ENCODE measurements around the gene EGR1. TPM values are rescaled to one million over a fixed set of nuclear protein-coding genes. Genes with fewer than 3 reads are reported as not detected.
"Not testable (repeated sequence)": the region's sequence is repeated elsewhere in the genome, so short reads cannot be mapped to it uniquely, and the experiment has no call there.

Gene EGR1
- total RNA-seq, 1 experiment from 2014 or later, result 1.7 TPM

DNA sequence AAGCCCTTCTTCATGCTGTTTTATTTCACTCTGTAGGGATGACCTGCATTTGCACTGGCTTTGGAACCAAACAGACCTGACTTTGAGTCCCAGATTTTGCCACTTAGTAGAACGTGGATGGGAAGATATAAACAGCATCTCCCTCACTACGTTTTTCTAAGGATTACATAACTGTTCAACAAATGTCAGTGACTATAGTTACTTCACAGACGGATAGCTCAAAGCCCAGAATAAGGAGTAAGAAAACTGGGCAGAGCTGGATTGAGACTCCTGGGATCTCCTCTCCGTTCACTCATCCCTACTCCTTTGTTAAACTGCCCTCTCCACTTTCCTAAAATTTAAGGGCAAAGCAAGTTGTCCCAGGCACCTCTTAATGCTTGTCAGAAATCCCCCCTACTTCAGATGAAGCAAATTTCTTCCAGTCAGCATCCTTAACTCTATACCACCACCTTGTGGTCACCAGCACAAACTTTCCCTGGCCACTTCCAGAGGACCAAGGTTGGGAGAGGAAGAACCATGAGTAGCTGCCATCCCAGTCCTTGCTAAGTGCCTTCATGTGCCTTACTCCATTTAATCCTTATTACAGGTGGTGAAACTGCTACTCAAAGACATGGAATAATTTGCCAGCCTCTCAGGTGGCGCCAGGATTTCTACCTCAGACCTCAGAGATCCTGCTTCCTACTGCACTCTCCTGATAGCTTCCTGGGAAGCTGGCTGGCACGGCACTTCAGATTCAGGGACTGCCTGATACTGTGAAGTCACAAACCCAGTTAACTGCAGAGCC, 38.4 kb downstream of the EGR1 start:
- Histone ChIP-seq H2AFZ (ENCODE audit: low read length) (no peak overlapping the region), H3K9me3 (ENCODE audit: low read length) (no peaks in the 10 kb centered on the region), H4K20me1 (ENCODE audit: insufficient read depth, low read depth, low read length) (peaks cover 13% of the 10 kb centered on the region; the same call in 1 of the 2 replicates), H3K4me2 (ENCODE audit: low read depth, low read length, poor library complexity, severe bottlenecking) (no peak overlapping the region), H3K36me3 (ENCODE audit: insufficient read depth, low read length) (peaks cover 11% of the 10 kb centered on the region; the same call in 1 of the 2 replicates), H3K4me1 (ENCODE audit: low read length) (no peaks in the 10 kb centered on the region), H3K4me3 (ENCODE audit: low read length) (no peak overlapping the region), H3K9me2 (replicated peaks; ENCODE audit: insufficient read depth, low read length) (no peaks in the 10 kb centered on the region), H3K9ac (ENCODE audit: low read length) (no peak overlapping the region), H3K79me2 (ENCODE audit: low read length) (no peaks in the 10 kb centered on the region), H3K27me3 (ENCODE audit: low read length) (no peaks in the 10 kb centered on the region), H3K27ac (ENCODE audit: low read length) (no peak overlapping the region)
- DNase-seq, result peak; percentile 80

- H3K9me3 ChIP-seq (ENCODE audit: low read length), result no peaks in the 10 kb centered on the region
- H3K27ac ChIP-seq (ENCODE audit: low read length), result no peak overlapping the region
- H3K79me2 ChIP-seq (ENCODE audit: low read length), result no peaks in the 10 kb centered on the region
- peaks cover 18% of the 10 kb centered on the region; the same call in 1 of the 2 replicates for H3K36me3 ChIP-seq (ENCODE audit: insufficient read depth, low read length)
- peaks cover 18% of the 10 kb centered on the region; the same call in 1 of the 2 replicates for H4K20me1 ChIP-seq (ENCODE audit: insufficient read depth, low read depth, low read length)
- no peaks in the 10 kb centered on the region for H3K9me2 ChIP-seq (replicated peaks; ENCODE audit: insufficient read depth, low read length)
- no peak overlapping the region for H2AFZ ChIP-seq (ENCODE audit: low read length)
- DNase-seq, result no peak
- H3K4me3 ChIP-seq (ENCODE audit: low read length), result no peak overlapping the region
- no peaks in the 10 kb centered on the region for H3K4me1 ChIP-seq (ENCODE audit: low read length)
- H3K9ac ChIP-seq (ENCODE audit: low read length), result no peak overlapping the region
- no peaks in the 10 kb centered on the region for H3K27me3 ChIP-seq (ENCODE audit: low read length)
- H3K4me2 ChIP-seq (ENCODE audit: low read depth, low read length, poor library complexity, severe bottlenecking), result no peak overlapping the region
Measured at GRCh38 chr5:138504799-138505198, 39.5 kb downstream of the EGR1 start.

DNA sequence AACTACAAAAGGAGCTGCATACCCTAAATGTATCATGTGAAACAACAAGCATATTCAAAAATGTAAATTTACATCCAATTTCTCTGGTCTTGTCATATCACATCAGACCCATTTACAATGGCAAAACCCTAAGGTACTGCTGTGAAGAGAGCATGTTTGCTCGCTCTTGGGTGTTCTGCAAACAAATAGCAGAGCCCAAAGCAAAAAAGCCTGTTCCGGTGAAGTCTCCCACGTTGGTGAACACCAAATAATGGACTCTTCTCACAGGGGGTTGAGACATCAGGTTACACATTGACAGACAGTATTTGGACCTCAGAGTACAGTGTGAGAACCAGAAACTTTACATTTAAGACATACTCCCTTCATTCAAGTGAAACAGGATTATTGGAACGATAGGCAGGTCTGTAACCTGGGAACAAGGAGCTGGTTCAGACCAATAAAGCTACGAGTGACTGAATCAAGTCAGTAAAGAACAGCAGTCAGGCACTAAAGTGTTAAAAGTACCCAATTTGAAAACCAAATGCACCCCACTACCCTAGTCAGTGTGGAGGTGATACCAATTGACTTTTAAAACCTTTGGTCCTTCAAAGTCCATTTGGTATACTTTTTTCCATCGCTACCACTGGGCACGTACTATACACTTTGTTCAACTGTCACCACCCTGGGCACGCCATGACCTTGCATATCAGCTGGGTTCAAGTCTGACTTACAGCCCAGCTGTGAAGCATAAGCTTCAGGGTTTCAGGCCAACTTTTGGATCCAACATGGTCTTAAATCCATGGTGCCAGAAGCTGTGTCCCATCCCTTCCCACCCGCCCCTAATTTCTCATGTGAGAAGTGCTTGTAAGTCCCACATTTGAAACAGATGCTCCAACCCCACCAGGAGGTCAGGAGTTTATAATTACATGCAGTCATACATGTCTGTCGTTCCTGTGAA, 41.4 kb downstream of the EGR1 start:
- H3K4me2 ChIP-seq (ENCODE audit: low read depth, low read length, poor library complexity, severe bottlenecking), result no peak overlapping the region
- H3K4me1 ChIP-seq (ENCODE audit: low read length), result no peaks in the 10 kb centered on the region
- no peaks in the 10 kb centered on the region for H3K9me3 ChIP-seq (ENCODE audit: low read length)
- H4K20me1 ChIP-seq (ENCODE audit: insufficient read depth, low read depth, low read length), result peaks cover 19% of the 10 kb centered on the region; the same call in 1 of the 2 replicates
- no peaks in the 10 kb centered on the region for H3K27me3 ChIP-seq (ENCODE audit: low read length)
- peaks cover 5% of the 10 kb centered on the region for H3K79me2 ChIP-seq (ENCODE audit: low read length)
- H3K36me3 ChIP-seq (ENCODE audit: insufficient read depth, low read length), result peaks cover 34% of the 10 kb centered on the region
- no peak for DNase-seq
- no peak overlapping the region for H2AFZ ChIP-seq (ENCODE audit: low read length)
- H3K4me3 ChIP-seq (ENCODE audit: low read length), result no peak overlapping the region
- H3K27ac ChIP-seq (ENCODE audit: low read length), result no peak overlapping the region
- no peaks in the 10 kb centered on the region for H3K9me2 ChIP-seq (replicated peaks; ENCODE audit: insufficient read depth, low read length)
- no peak overlapping the region for H3K9ac ChIP-seq (ENCODE audit: low read length)

- not testable (repeated sequence) for DNase-seq; H2AFZ ChIP-seq (ENCODE audit: low read length); H3K27ac ChIP-seq (ENCODE audit: low read length); H3K4me3 ChIP-seq (ENCODE audit: low read length); H3K9me3 ChIP-seq (ENCODE audit: low read length); H3K9ac ChIP-seq (ENCODE audit: low read length); H3K4me1 ChIP-seq (ENCODE audit: low read length); H3K27me3 ChIP-seq (ENCODE audit: low read length); H3K4me2 ChIP-seq (ENCODE audit: low read depth, low read length, poor library complexity, severe bottlenecking); H3K9me2 ChIP-seq (replicated peaks; ENCODE audit: insufficient read depth, low read length); H3K79me2 ChIP-seq (ENCODE audit: low read length)
- peaks cover 21% of the 10 kb centered on the region; the same call in 1 of the 2 replicates for H4K20me1 ChIP-seq (ENCODE audit: insufficient read depth, low read depth, low read length)
- H3K36me3 ChIP-seq (ENCODE audit: insufficient read depth, low read length), result peaks cover 40% of the 10 kb centered on the region
Measured at GRCh38 chr5:138507485-138507884, 42.2 kb downstream of the EGR1 start.

DNA sequence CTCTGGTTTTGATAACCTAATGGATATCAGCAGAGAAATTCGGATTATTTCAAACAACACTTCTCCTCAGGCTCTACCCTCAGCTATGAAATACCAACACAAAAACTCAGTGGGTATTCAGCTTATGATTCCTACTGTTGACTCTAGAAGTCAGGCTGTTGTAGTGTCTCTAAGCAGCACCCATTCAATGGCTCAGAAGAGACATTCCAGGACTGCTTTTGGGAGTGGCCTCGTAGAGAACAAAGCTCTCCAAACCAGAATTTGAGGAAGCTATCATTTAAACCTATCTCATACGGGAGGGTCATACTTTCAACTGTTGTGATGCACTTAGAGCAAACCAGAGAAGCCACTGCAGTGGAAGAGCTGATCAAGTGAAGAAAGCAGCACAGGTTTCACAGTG, 43.7 kb downstream of the EGR1 start:
- H2AFZ ChIP-seq (ENCODE audit: low read length), result no peak overlapping the region
- H3K9ac ChIP-seq (ENCODE audit: low read length), result no peak overlapping the region
- peaks cover 21% of the 10 kb centered on the region; the same call in 1 of the 2 replicates for H4K20me1 ChIP-seq (ENCODE audit: insufficient read depth, low read depth, low read length)
- H3K36me3 ChIP-seq (ENCODE audit: insufficient read depth, low read length), result peaks cover 52% of the 10 kb centered on the region
- H3K27me3 ChIP-seq (ENCODE audit: low read length), result no peaks in the 10 kb centered on the region
- H3K79me2 ChIP-seq (ENCODE audit: low read length), result peaks cover 11% of the 10 kb centered on the region
- no peak overlapping the region for H3K4me3 ChIP-seq (ENCODE audit: low read length)
- H3K9me2 ChIP-seq (replicated peaks; ENCODE audit: insufficient read depth, low read length), result no peaks in the 10 kb centered on the region
- no peaks in the 10 kb centered on the region for H3K4me1 ChIP-seq (ENCODE audit: low read length)
- no peak for DNase-seq
- H3K9me3 ChIP-seq (ENCODE audit: low read length), result no peaks in the 10 kb centered on the region
- H3K27ac ChIP-seq (ENCODE audit: low read length), result no peak overlapping the region
- H3K4me2 ChIP-seq (ENCODE audit: low read depth, low read length, poor library complexity, severe bottlenecking), result no peak overlapping the region

- Histone ChIP-seq H3K36me3 (ENCODE audit: insufficient read depth, low read length) (peaks cover 70% of the 10 kb centered on the region), H3K27me3 (ENCODE audit: low read length) (no peaks in the 10 kb centered on the region), H3K4me1 (ENCODE audit: low read length) (no peaks in the 10 kb centered on the region), H4K20me1 (ENCODE audit: insufficient read depth, low read depth, low read length) (peaks cover 13% of the 10 kb centered on the region), H3K9ac (ENCODE audit: low read length) (no peak overlapping the region), H3K4me3 (ENCODE audit: low read length) (no peak overlapping the region), H3K27ac (ENCODE audit: low read length) (no peak overlapping the region), H3K79me2 (ENCODE audit: low read length) (peaks cover 43% of the 10 kb centered on the region), H2AFZ (ENCODE audit: low read length) (no peak overlapping the region), H3K4me2 (ENCODE audit: low read depth, low read length, poor library complexity, severe bottlenecking) (no peak overlapping the region), H3K9me2 (replicated peaks; ENCODE audit: insufficient read depth, low read length) (no peaks in the 10 kb centered on the region), H3K9me3 (ENCODE audit: low read length) (no peaks in the 10 kb centered on the region)
- no peak for DNase-seq
Measured at GRCh38 chr5:138514021-138514420, 48.7 kb downstream of the EGR1 start.

DNA sequence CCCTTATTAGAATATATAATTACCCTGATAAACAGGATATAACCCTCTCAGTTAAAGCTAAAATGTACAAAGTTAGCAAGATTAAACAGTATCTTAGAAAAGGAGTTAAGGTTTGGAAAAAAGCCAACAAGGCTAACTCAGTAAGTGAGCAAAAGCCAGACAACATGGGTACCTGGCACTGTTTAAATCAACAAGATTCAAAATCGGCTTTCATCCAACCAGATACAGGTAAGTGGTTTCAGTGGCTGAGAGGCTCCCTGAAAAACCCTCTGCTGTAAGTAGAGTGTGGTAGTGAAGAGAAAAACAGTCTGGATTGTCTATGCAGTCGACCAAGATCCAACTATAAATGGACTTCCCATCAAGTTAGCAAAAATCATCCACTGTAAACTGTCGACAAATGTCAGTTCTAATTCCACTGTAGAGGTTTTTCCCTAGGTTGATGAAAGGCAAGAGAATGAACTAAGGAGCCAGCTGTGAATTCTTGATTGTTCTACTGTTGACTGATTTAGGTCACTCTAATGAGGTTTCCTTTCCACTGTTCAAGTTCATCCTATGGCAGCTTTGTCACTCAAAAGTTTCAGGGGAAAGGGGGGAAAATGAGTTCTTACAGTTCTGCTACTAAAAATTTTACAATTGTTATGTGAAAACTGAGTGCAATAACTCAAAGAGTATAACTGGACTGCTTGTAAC, 50.4 kb downstream of the EGR1 start:
- peaks cover 16% of the 10 kb centered on the region for H4K20me1 ChIP-seq (ENCODE audit: insufficient read depth, low read depth, low read length)

More for the DNA sequence above, 50.4 kb downstream of the EGR1 start:
- H2AFZ ChIP-seq (ENCODE audit: low read length), result no peak overlapping the region
- no peak overlapping the region for H3K27ac ChIP-seq (ENCODE audit: low read length)
- peaks cover 53% of the 10 kb centered on the region for H3K79me2 ChIP-seq (ENCODE audit: low read length)
- no peak overlapping the region for H3K4me3 ChIP-seq (ENCODE audit: low read length)
- DNase-seq, result no peak
- H3K36me3 ChIP-seq (ENCODE audit: insufficient read depth, low read length), result peaks cover 61% of the 10 kb centered on the region
- no peaks in the 10 kb centered on the region for H3K27me3 ChIP-seq (ENCODE audit: low read length)
- no peak overlapping the region for H3K9ac ChIP-seq (ENCODE audit: low read length)
- no peaks in the 10 kb centered on the region for H3K4me1 ChIP-seq (ENCODE audit: low read length)
- H3K9me2 ChIP-seq (replicated peaks; ENCODE audit: insufficient read depth, low read length), result no peaks in the 10 kb centered on the region
- no peak overlapping the region for H3K4me2 ChIP-seq (ENCODE audit: low read depth, low read length, poor library complexity, severe bottlenecking)
- H3K9me3 ChIP-seq (ENCODE audit: low read length), result no peaks in the 10 kb centered on the region

Measured in Karpas-422 (cell line).